Motor neuron (in vitro differentiated cells): Measurements from ENCODE around the gene MSH6. TPM values are rescaled to one million over a fixed set of nuclear protein-coding genes. Genes with fewer than 3 reads are reported as not detected.

Experiments used
- ATAC-seq, 8 experiments: fragments of 200-7000 bp; cut with Tn5 transposase; replicated peaks in 6 of 8; 2 replicates each; pipeline ENCODE4 v1.8.0; 2021; ENCODE audit warnings: mild to moderate bottlenecking in 8 of 8, moderate library complexity in 8 of 8
- H3K27ac ChIP-seq, 2 donors: fragments of 250-450 bp; sonication (Bioruptor Pico); 2 replicates each; pipeline ENCODE4 v1.9.0; 2021; ENCODE audit warnings: antibody characterized with exemption in 2 of 2, mild to moderate bottlenecking in 2 of 2, moderate library complexity in 1 of 2
- H3K4me1 ChIP-seq, 2 donors: fragments of 250-450 bp; sonication (Bioruptor Pico); replicated peaks in 1 of 2; 2 replicates each; pipeline ENCODE4 v1.6.1; 2021; ENCODE audit warnings: antibody characterized with exemption in 2 of 2, mild to moderate bottlenecking in 2 of 2, moderate library complexity in 1 of 2
- H3K4me3 ChIP-seq, 5 donors: fragments of 250-450 bp; sonication (Bioruptor Pico); 2 replicates each; pipeline ENCODE4 v1.9.0; 2021; ENCODE audit warnings: antibody characterized with exemption in 5 of 5, mild to moderate bottlenecking in 5 of 5, moderate library complexity in 4 of 5
- WGBS, 10 experiments: fragments of 450-650 bp; shearing (Covaris generic); methylation state at CpG; one replicate each; pipeline ENCODE4 v1.0.0; 2022; 5-methylcytosine and 5-hydroxymethylcytosine counted together
- in situ Hi-C, 9 experiments: fragments of 400-800 bp; cut with MboI; loops; one replicate each; pipeline ENCODE4 v1.15.0; 2021; ENCODE audit warnings: low sequenced_read_pairs in 9 of 9, low pct_unique_long_range_greater_than_20kb in 2 of 9; ENCODE audit not compliant: unreplicated experiment in 9 of 9
- total RNA-seq, 8 experiments: library from RNA; unstranded; fragments of 300-600 nt; gene quantifications; 2 replicates each; pipeline versions ENCODE4 v1.2.3 to v1.2.4, GENCODE V29; 2022

Gene MSH6
- total RNA-seq, 8 experiments from 2014 or later = 14.4 to 71.9 (median 38.5) TPM

DNA sequence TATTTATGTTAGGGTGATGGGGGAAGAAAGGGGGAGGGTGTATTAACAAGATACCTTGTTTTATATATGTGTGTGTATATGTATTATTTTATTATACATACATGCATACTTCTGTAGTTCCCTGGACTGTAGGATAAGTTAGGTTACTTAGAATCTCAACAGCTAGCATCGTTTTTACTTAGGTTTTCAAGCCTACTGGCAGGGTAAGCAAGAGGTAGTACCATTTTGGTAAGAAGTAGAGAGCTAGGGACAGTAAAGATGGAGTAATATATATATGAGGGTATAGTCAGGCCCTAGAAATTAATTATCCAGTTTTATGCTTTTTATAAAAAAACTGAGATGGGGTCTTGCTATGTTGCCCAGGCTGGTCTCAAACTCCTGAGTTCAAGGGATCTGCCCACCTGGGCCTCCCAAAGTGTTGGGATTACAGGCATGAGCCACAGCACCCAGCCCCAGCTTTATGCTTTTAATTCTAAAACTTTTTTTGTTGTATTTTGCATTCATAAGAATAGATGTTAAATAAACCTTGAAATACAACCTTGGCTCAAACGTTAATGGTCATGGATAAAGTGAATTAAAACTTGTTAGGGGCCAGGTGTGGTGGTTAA, 13.2 kb downstream of the MSH6 start:
- Histone ChIP-seq H3K4me3 (no peak overlapping the region), H3K27ac (no peak overlapping the region), H3K4me1 (no peaks in the 10 kb centered on the region)
- no peak for ATAC-seq
- WGBS, 10 experiments = 57 to 100% (median 100%) methylated on average over 1 to 2 of the region's 2 CpGs; no CpG with 5 or more reads in 1 of the 10 experiments
- in situ Hi-C loops = no loop called here

DNA sequence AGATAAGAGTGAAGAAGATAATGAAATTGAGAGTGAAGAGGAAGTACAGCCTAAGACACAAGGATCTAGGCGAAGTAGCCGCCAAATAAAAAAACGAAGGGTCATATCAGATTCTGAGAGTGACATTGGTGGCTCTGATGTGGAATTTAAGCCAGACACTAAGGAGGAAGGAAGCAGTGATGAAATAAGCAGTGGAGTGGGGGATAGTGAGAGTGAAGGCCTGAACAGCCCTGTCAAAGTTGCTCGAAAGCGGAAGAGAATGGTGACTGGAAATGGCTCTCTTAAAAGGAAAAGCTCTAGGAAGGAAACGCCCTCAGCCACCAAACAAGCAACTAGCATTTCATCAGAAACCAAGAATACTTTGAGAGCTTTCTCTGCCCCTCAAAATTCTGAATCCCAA, 15.7 kb downstream of the MSH6 start:
- H3K4me3 ChIP-seq = no peak overlapping the region
- no peak overlapping the region for H3K27ac ChIP-seq
- no peak for ATAC-seq
- H3K4me1 ChIP-seq = no peaks in the 10 kb centered on the region
- 85 to 100% (median 94%) methylated on average over 2 to 6 of the region's 6 CpGs for WGBS, 10 experiments
- in situ Hi-C loops = no loop called here

DNA sequence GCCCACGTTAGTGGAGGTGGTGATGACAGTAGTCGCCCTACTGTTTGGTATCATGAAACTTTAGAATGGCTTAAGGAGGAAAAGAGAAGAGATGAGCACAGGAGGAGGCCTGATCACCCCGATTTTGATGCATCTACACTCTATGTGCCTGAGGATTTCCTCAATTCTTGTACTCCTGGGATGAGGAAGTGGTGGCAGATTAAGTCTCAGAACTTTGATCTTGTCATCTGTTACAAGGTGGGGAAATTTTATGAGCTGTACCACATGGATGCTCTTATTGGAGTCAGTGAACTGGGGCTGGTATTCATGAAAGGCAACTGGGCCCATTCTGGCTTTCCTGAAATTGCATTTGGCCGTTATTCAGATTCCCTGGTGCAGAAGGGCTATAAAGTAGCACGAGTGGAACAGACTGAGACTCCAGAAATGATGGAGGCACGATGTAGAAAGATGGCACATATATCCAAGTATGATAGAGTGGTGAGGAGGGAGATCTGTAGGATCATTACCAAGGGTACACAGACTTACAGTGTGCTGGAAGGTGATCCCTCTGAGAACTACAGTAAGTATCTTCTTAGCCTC, 16.2 kb downstream of the MSH6 start:
- WGBS, 10 experiments = 50 to 100% (median 100%) methylated on average over 1 to 5 of the region's 6 CpGs; no CpG with 5 or more reads in 1 of the 10 experiments
- no peak for ATAC-seq
- H3K27ac ChIP-seq = no peak overlapping the region
- H3K4me1 ChIP-seq = no peaks in the 10 kb centered on the region
- H3K4me3 ChIP-seq = no peak overlapping the region
- in situ Hi-C loops = no loop called here

DNA sequence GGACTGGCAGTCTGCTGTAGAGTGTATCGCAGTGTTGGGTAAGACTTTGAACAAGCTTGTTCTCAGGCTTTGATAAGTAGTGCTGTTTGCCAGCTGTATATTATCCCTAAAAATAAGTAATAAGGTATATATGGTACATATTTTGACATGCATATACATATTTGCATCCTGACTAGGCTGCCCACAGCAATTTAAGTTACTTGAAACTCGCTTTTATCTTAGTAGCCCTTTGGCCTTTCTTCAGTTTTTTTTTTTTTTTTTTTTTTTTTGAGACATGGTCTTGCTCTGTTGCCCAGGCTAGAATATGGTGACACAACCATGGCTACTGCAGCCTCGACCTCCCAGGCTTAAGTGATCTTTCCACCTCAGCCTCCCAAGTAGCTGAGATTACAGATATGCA, 18.2 kb downstream of the MSH6 start:
- H3K27ac ChIP-seq = no peak overlapping the region
- in situ Hi-C loops = no loop called here
- WGBS, 10 experiments = 85 to 100% (median 96%) methylated on average over 1 to 3 of the region's 3 CpGs
- no peaks in the 10 kb centered on the region for H3K4me1 ChIP-seq
- no peak for ATAC-seq
- no peak overlapping the region for H3K4me3 ChIP-seq

DNA sequence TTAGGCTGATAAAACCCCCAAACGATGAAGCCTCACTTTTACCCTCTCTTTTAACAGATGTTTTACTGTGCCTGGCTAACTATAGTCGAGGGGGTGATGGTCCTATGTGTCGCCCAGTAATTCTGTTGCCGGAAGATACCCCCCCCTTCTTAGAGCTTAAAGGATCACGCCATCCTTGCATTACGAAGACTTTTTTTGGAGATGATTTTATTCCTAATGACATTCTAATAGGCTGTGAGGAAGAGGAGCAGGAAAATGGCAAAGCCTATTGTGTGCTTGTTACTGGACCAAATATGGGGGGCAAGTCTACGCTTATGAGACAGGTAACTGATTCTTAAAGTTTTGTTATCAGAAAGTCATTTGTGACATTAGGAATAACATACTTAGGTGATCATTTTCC, 20.4 kb downstream of the MSH6 start:
- in situ Hi-C loops = no loop called here
- ATAC-seq = no peak

DNA sequence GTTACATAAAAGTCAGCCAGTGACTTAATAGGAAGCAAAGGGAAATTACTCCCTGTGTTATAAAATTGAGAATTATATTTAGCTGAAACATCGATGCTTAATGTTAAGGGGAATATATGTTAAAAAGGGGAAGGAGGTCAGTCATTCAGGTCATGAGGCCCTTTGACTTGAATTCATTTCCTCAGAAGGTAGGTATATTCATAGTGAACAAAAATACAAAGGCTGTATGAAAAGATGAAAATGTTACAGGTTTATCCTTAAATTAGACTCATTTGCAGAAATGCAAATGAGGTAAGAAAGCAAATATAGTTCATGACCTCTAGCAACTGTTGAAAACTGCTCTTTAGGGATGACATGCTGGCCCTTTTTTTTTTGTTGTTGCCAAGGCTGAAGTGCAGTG, 20.8 kb downstream of the MSH6 start:
- in situ Hi-C loops = no loop called here
- Histone ChIP-seq H3K4me3 (no peak overlapping the region), H3K4me1 (no peaks in the 10 kb centered on the region), H3K27ac (no peak overlapping the region)
- ATAC-seq = no peak
- 80 to 100% (median 100%) methylated on average over 1 of the region's 1 CpG; no CpG with 5 or more reads in 2 of the 10 experiments for WGBS, 10 experiments

More for the DNA sequence above, 20.4 kb downstream of the MSH6 start:
- Histone ChIP-seq H3K4me3 (no peak overlapping the region), H3K4me1 (no peaks in the 10 kb centered on the region), H3K27ac (no peak overlapping the region)
- WGBS, 10 experiments = 83 to 100% (median 99%) methylated on average over 1 to 7 of the region's 7 CpGs

DNA sequence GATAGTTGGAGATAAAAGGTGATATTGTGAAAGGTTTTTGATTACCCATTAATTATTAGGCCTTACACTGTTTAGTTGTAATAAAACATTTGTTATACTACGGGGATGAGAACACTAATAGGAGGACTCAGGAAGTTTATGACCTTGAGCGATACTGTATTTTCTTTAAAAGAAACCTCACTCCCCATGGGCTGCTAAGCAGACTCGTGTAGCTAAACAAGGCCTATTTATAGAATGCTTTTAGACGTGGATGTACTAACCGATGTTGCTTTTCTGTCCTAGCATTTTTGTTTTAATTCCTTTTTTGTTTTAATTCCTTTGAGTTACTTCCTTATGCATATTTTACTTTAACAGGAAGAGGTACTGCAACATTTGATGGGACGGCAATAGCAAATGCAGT, 22.9 kb downstream of the MSH6 start:
- Histone ChIP-seq H3K4me3 (no peak overlapping the region), H3K27ac (no peak overlapping the region), H3K4me1 (no peaks in the 10 kb centered on the region)
- in situ Hi-C loops = no loop called here
- WGBS, 10 experiments = 74 to 95% (median 92%) methylated on average over 3 to 6 of the region's 6 CpGs; no CpG with 5 or more reads in 1 of the 10 experiments
- no peak for ATAC-seq

DNA sequence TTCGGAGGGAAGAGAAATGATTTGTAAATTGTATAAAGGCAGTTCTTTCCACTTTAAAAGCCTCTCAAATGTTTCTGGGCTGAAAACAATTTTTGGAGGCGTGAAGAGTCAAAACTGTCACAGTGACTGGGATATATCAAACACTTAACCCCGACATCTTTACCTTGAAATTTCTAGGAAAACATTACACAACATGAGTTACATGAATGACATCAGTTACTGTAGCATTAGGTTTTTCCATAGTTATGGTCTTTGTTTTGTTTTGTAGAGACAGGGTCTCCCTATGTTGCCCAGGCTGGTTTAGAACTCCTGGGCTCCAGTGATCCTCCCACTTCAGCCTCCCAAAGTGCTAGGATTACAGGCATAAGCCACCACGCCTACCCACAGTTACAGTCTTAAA, 25.7 kb downstream of the MSH6 start:
- no peak for ATAC-seq
- in situ Hi-C loops = no loop called here
- no peak overlapping the region for H3K27ac ChIP-seq
- H3K4me1 ChIP-seq = no peaks in the 10 kb centered on the region
- no peak overlapping the region for H3K4me3 ChIP-seq
- 58 to 100% (median 88%) methylated on average over 1 to 4 of the region's 4 CpGs; no CpG with 5 or more reads in 1 of the 10 experiments for WGBS, 10 experiments

DNA sequence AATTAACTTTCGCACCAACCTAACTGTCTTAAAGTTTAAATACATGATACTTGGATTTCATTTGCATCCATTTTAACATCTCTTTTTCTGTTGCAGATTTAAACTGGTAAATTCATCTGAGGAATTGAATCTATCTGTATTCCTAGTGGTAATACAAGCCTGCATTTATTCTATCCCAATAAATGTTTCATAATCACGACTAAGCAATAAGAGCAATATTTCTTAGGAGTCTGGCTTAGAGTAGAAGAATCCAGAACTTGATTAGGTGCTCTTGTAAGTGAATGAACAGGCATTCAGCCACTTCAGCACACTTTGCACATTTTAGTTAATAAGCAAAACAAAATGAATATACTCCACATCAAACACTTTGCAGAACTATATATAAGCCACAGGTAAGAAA, 27.0 kb downstream of the MSH6 start:
- no peaks in the 10 kb centered on the region for H3K4me1 ChIP-seq
- H3K4me3 ChIP-seq = no peak overlapping the region
- in situ Hi-C loops = no loop called here
- WGBS, 10 experiments = 67 to 100% (median 88%) methylated on average over 1 to 2 of the region's 2 CpGs
- H3K27ac ChIP-seq = no peak overlapping the region
- ATAC-seq = no peak

DNA sequence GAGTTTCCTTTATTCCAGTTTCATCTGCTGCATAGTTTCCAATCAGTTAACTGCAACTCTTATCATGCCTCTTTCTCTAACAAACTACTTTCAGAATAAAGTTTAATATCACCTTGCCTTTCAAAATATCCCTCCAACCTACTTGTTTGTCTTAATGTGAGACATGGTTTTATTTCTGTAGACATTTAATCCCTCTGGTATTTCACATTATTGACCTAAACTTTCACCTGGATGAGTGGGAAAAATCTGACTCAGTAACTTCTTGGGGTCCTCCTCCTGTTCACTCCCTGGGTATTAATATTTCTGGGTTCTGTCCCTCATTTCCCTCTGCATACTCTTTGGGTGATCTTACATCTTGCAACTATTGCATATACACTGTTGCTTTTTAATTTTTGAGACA, 27.9 kb downstream of the MSH6 start:
- Histone ChIP-seq H3K4me1 (no peaks in the 10 kb centered on the region), H3K27ac (no peak overlapping the region), H3K4me3 (no peak overlapping the region)
- no peak for ATAC-seq
- in situ Hi-C loops = no loop called here

DNA sequence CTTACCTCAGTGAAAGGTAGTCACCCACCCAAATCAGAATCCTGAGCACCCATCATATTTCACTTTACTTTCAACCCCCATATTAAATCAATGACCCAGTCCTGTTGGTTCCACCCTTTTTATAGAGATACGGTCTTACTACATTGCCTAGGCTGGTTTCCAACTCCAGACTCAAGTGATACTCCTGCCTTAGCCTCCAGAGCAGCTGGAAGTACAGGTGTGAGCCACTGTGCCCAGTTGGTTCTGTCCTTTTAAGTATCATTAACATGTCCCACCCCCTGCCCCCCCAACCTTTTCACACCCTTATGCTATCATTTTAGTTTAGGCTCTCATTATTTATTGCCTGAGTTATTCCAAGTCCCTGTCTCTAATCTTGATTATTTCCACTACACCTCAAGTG, 28.7 kb downstream of the MSH6 start:
- Histone ChIP-seq H3K4me1 (no peaks in the 10 kb centered on the region), H3K27ac (no peak overlapping the region), H3K4me3 (no peak overlapping the region)
- in situ Hi-C loops = no loop called here
- WGBS, 10 experiments = 63 to 100% (median 100%) methylated on average over 1 of the region's 1 CpG; no CpG with 5 or more reads in 5 of the 10 experiments
- ATAC-seq = no peak

DNA sequence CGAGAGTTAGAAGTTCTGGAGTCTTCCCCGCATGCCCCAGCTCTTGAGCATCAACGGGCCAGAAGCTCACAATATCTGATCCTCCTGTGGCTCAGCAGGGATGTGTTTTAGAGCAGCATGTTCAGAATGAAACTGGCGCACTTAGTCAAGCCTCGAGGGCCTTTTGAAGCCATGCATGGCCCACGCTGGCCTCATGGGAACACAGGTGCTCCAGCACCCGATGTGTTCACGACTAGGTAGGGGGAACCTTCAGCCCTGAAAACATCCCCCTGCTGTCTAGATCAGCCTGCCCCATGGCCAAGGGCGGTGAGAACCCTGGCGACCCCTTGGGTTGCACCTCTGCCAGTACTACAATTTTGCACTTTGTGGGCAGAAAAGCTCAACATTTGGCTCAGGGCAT, 32.8 kb downstream of the MSH6 start:
- no peak overlapping the region for H3K27ac ChIP-seq
- H3K4me1 ChIP-seq = no peaks in the 10 kb centered on the region
- in situ Hi-C loops = no loop called here
- WGBS, 10 experiments = 82 to 100% (median 97%) methylated on average over 1 to 8 of the region's 10 CpGs; no CpG with 5 or more reads in 4 of the 10 experiments
- no peak for ATAC-seq
- no peak overlapping the region for H3K4me3 ChIP-seq

DNA sequence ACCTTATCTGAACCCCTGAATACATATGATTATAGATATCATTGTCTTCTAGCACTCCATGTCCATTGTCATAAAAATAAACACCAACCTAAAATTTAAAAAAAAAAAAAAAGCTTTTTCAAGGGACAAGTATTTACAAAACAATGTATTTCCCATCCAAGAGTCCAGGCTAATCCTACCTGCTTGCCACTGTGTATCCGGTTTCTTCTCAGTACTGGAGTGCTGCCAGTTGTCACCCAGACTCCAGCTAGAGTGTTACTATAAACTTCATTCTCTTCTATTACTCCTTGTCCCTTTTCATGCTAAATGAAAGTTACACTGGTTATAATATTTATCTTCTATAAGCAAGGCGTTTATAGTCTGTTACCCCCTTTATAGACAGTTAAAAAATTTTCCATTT, 35.8 kb downstream of the MSH6 start:
- H3K27ac ChIP-seq = no peak overlapping the region
- H3K4me3 ChIP-seq = no peak overlapping the region
- in situ Hi-C loops = no loop called here
- no peak for ATAC-seq
- no peaks in the 10 kb centered on the region for H3K4me1 ChIP-seq
- WGBS, 10 experiments = 80 to 100% (median 98%) methylated on average over 1 to 2 of the region's 2 CpGs

DNA sequence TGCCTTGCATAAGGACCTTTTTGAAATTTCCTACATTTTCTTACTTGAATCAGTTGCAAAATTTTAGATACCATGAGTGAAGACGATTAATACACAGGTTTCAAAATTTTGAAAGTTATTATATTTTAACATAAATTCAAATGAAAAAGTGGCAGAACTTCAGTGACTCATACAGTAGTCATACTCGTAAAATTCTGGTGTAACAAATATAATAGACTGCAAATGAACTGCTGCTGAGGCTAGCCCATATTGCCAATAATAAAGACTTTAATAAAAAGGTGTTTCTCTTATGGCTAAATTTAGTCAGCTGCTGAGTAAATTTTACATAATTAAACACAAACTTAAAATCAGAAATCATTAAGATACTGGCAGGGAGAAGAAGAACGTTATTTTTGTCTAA, 36.9 kb downstream of the MSH6 start:
- Histone ChIP-seq H3K27ac (no peak overlapping the region), H3K4me3 (no peak overlapping the region), H3K4me1 (no peaks in the 10 kb centered on the region)
- no peak for ATAC-seq
- in situ Hi-C loops = no loop called here
- 34 to 100% (median 85%) methylated on average over 1 to 3 of the region's 3 CpGs for WGBS, 10 experiments
